ENCODE results near the gene PITHD1. TPM values are rescaled to one million over a fixed set of nuclear protein-coding genes. Genes with fewer than 3 reads are reported as not detected.

PITHD1 gene
- total RNA-seq (2021; fragmentation: NEBNext Ultra II Directional; extraction: Animal tissue kit (Norgen Biotek cat#: 25700)) (65.0 and 68.8 TPM in 2 replicates), polyA plus RNA-seq (2011; rRNA removed) (50.4 and 67.4 TPM in 2 replicates), polyA minus RNA-seq (2011; rRNA and poly(A)+ RNA removed) (18.5 and 21.2 TPM in 2 replicates)
- polyA plus RNA-seq (2011; cell fraction: cytosol; rRNA removed), result 74.7 TPM
- polyA plus RNA-seq (2011; cell fraction: nucleus; rRNA removed), result 24.3 TPM
- 58.6 to 81.9 TPM (median 63.5 TPM) in 4 replicates for polyA plus RNA-seq (2012, experiment 1 of 2)
- 36.7 TPM for polyA plus RNA-seq (2012, experiment 2 of 2)
- 29.8 TPM for polyA plus RNA-seq (2013, experiment 1 of 2)
- polyA plus RNA-seq (2013, experiment 2 of 2), result 29.8 TPM
- 20.4 TPM for polyA minus RNA-seq (2011; cell fraction: cytosol; rRNA and poly(A)+ RNA removed)
- polyA minus RNA-seq (2011; cell fraction: nucleus; rRNA and poly(A)+ RNA removed), result 16.2 TPM
- long read RNA-seq, experiment 1, transcript PITHD1-201 (6 exons, 1,603 nt), result major isoform, 29 of 54 reads
- long read RNA-seq, experiment 1, partial matches to known transcripts, result 22 of 54 reads
- long read RNA-seq, experiment 1, other reads (novel, unspliced or antisense), result 3 of 54 reads
- long read RNA-seq, experiment 2, partial matches to known transcripts, result 15 of 15 reads
- long read RNA-seq, experiment 2, other reads (novel, unspliced or antisense), result 0 of 15 reads

DNA sequence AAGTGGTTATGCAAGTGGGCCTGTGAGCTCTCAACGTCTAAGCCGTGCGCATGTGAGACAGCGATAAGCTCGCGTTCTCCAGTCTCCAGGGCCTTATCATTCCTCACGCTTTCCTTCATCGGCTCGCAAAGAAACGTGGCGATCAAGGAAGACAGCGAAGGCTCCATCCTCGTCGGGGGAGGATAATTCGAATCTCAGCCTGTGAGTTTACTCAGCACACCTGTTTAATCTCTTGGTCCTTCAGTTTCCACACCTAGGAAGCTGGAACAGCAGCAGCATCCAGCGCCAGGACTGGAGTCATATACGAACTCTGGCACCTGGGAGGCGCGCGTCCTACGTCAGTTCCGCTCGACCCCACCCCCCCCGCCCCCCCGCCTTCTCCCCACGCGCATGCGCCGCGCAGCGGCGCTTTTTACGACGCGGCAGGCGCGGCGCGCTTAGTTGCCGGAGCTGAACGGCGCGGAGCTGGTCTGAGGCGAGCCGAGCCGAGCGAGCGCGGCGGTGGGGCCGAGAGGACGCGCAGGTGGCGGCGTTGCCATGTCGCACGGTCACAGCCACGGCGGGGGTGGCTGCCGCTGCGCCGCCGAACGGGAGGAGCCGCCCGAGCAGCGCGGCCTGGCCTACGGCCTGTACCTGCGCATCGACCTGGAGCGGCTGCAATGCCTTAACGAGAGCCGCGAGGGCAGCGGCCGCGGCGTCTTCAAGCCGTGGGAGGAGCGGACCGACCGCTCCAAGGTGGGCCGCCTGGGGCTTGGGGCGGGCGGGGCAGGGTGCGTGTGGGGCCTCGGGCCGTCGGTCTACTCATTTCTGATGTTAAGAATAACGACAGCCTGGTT lies at the start of gene PITHD1:
TSS of gene PITHD1 (plus strand) at position 440 of the 836 bp plus-strand sequence. CDS start at position 538, 98 bp downstream.
- 2% methylated on average over 74 of the region's 91 CpGs; no CpG with 5 or more reads in 1 of the 2 experiments for WGBS, 2 experiments (ENCODE audit: extremely low coverage in 1 of 2, insufficient coverage in 1 of 2, insufficient read length in 1 of 2, insufficient replicate concordance in 2 of 2, low coverage in 1 of 2, low lambda C conversion rate in 2 of 2, missing lambda C conversion rate in 1 of 2)
- no peak within 1 kb of the TSS for H3K23ac ChIP-seq (ENCODE audit: insufficient read length)
- DNase-seq (ENCODE audit: low read depth in 1 of 2, low spot score in 2 of 2) (peak in 1 of 2 experiments; percentile 77), FAIRE-seq (no peak)
- peak within 1 kb of the TSS; percentile 84 for H3K56ac ChIP-seq (replicated peaks; ENCODE audit: insufficient read length, low read depth, low read length)
- H4K20me1 ChIP-seq (replicated peaks in 1 of 2; ENCODE audit: control insufficient read depth in 1 of 2, insufficient read depth in 2 of 2, low read length in 2 of 2), result peaks cover 0 to 3% of the 10 kb centered on the region in 2 experiments
- peak within 1 kb of the TSS; percentile 88 to 99 for H3K4me2 ChIP-seq (ENCODE audit: insufficient read depth in 1 of 2, low read depth in 2 of 2, low read length in 2 of 2)
- peak within 1 kb of the TSS; percentile 15 for H2BK5ac ChIP-seq (ENCODE audit: low read depth, low read length)
- H2BK120ac ChIP-seq (replicated peaks; ENCODE audit: low read depth, low read length), result no peak within 1 kb of the TSS
- H3K4me1 ChIP-seq (replicated peaks in 1 of 4; ENCODE audit: control insufficient read depth in 3 of 4, insufficient read depth in 4 of 4, low read length in 3 of 4), result peaks cover 0 to 5% (median 3%) of the 10 kb centered on the region in 4 experiments; a peak in 3 of 7 replicates
- H4K8ac ChIP-seq (ENCODE audit: extremely low read depth, insufficient read depth, low read length), result peak within 1 kb of the TSS; percentile 87
- peak within 1 kb of the TSS; percentile 5 for H4K91ac ChIP-seq (replicated peaks; ENCODE audit: insufficient read length, low read length)
- peak within 1 kb of the TSS; percentile 68 to 98 (median 94) for H3K9ac ChIP-seq (replicated peaks in 1 of 4; ENCODE audit: extremely low read depth in 1 of 4, low read depth in 3 of 4, low read length in 3 of 4)
- H3K9me3 ChIP-seq (ENCODE audit: insufficient read depth in 2 of 2, low read depth in 1 of 2, low read length in 1 of 2), result no peaks in the 10 kb centered on the region
- H3K14ac ChIP-seq (ENCODE audit: insufficient read length), result no peak within 1 kb of the TSS
- H3K79me2 ChIP-seq (ENCODE audit: control insufficient read depth in 1 of 2, insufficient read depth in 2 of 2, low read length in 2 of 2), result peaks cover 12 to 34% of the 10 kb centered on the region in 2 experiments
- H3K18ac ChIP-seq (ENCODE audit: extremely low read depth, low read length), result peak within 1 kb of the TSS; percentile 87
- peak within 1 kb of the TSS; percentile 100 for H2AFZ ChIP-seq (ENCODE audit: low read length)
- H4K5ac ChIP-seq (ENCODE audit: insufficient read length, low read depth, low read length), result peak within 1 kb of the TSS; percentile 47
- ChIA-PET POLR2A (ENCODE audit: partially characterized antibody) (interaction anchor here (0.5 to 12.5 kb wide), 12 partner anchors 17 to 452 kb away, joined by 3 to 192 read pairs (median 3); partner anchors contain the start of genes GALE, HMGCL, LYPLA2 and RPL11), CTCF (ENCODE audit: partially characterized antibody) (interaction anchor here (0.6 to 3.5 kb wide), 6 partner anchors 7 to 106 kb away, joined by 3 to 16 read pairs (median 4); partner anchors contain the start of gene LYPLA2)
- peaks cover 0 to 12% (median 4%) of the 10 kb centered on the region in 4 experiments; a peak in 3 of 8 replicates for H3K36me3 ChIP-seq (ENCODE audit: control insufficient read depth in 2 of 4, insufficient read depth in 4 of 4, low read length in 3 of 4)
- H2BK15ac ChIP-seq (ENCODE audit: low read length), result no peak within 1 kb of the TSS
- H3K4me3 ChIP-seq (ENCODE audit: extremely low read depth in 1 of 4, insufficient read depth in 2 of 4, low read depth in 3 of 4, low read length in 4 of 4), result peak within 1 kb of the TSS; percentile 83 to 99 (median 91)
- peak within 1 kb of the TSS; percentile 75 for H3K27ac ChIP-seq (ENCODE audit: low read depth, low read length)
- H2BK20ac ChIP-seq (ENCODE audit: low read length), result no peak within 1 kb of the TSS
- H2AK5ac ChIP-seq (ENCODE audit: low read depth, low read length), result no peak within 1 kb of the TSS
- H3K27me3 ChIP-seq (replicated peaks in 1 of 4; ENCODE audit: control insufficient read depth in 3 of 4, extremely low read depth in 1 of 4, insufficient read depth in 3 of 4, low read length in 3 of 4), result no peaks in the 10 kb centered on the region
- H3K4ac ChIP-seq (replicated peaks; ENCODE audit: insufficient read length, low read depth, low read length), result no peak within 1 kb of the TSS
- no peak within 1 kb of the TSS for H2BK12ac ChIP-seq (ENCODE audit: low read depth, low read length)
- H3K79me1 ChIP-seq (ENCODE audit: low read depth, low read length), result 0 out of 2 replicates have a peak, but pooled peaks cover 4% of the 10 kb centered on the region
- H3K23me2 ChIP-seq (ENCODE audit: low read depth, low read length), result peaks cover 6% of the 10 kb centered on the region; the same call in 1 of the 2 replicates
- TF ChIP-seq BACH1 (IDR thresholded peaks at IDR 0.05; ENCODE audit: low read length) (no peak), JUN (IDR thresholded peaks at IDR 0.05; ENCODE audit: low read depth, low read length) (no peak), EGR1 (IDR thresholded peaks at IDR 0.05; ENCODE audit: borderline replicate concordance, low read depth, low read length) (no peak), SAP30 (IDR thresholded peaks at IDR 0.05; ENCODE audit: insufficient read depth, insufficient replicate concordance, low read length) (peak; percentile 61), FOSL1 (IDR thresholded peaks at IDR 0.05; ENCODE audit: insufficient read depth, low read depth, low read length) (no peak), EP300 (IDR thresholded peaks at IDR 0.05; ENCODE audit: borderline replicate concordance in 1 of 2, low read depth in 2 of 2, low read length in 2 of 2) (no peak), SP4 (IDR thresholded peaks at IDR 0.05; ENCODE audit: low read length) (no peak)
